Activated CD4-positive, alpha-beta T cell treated with anti-CD3 and anti-CD28 coated beads for 36 hours (primary cell): ENCODE data around the gene MECP2. TPM values are rescaled to one million over a fixed set of nuclear protein-coding genes. Genes with fewer than 3 reads are reported as not detected.
A peak's percentile ranks its signal among the peaks of the same experiment; 100 is the strongest.

Experiments
- ATAC-seq: fragments of 200-7000 bp; cut with Tn5 transposase; one replicate; pipeline ENCODE4 v1.10.0; 2021; ENCODE audit warnings: mild to moderate bottlenecking, moderate library complexity
- CTCF ChIA-PET: fragments of 350-600 bp; sonication (Branson Sonifier 250); formaldehyde crosslinking; loops from one replicate; lab custom pipeline; 2021; ENCODE audit warnings: antibody characterized with exemption; lab: Charles Lee
- POLR2A ChIA-PET: fragments of 350-600 bp; sonication (Branson Sonifier 250); formaldehyde crosslinking; loops from one replicate; lab custom pipeline; 2021; ENCODE audit warnings: antibody characterized with exemption, inconsistent platforms; lab: Charles Lee
- DNase-seq: peaks from one replicate; pipeline ENCODE4 v3.0.0-alpha.2; 2020
- H3K27ac Mint-ChIP-seq: one replicate; pipeline ENCODE4 v1.8.0; 2021; ENCODE audit warnings: mixed read lengths
- H3K27me3 Mint-ChIP-seq: one replicate; pipeline ENCODE4 v1.8.0; 2021; ENCODE audit warnings: mixed read lengths
- H3K36me3 Mint-ChIP-seq: one replicate; pipeline ENCODE4 v1.8.0; 2021; ENCODE audit warnings: low read depth, mixed read lengths
- H3K4me1 Mint-ChIP-seq: one replicate; pipeline ENCODE4 v1.8.0; 2021; ENCODE audit warnings: mixed read lengths
- H3K4me3 Mint-ChIP-seq: one replicate; pipeline ENCODE4 v1.8.0; 2021; ENCODE audit warnings: mild to moderate bottlenecking, moderate library complexity, mixed read lengths
- H3K9me3 Mint-ChIP-seq: one replicate; pipeline ENCODE4 v1.8.0; 2021; ENCODE audit warnings: low read depth, mixed read lengths
- intact Hi-C, 2 experiments: fragments of 100-400 bp; cut with DNase I in 1 of 2; cut with micrococcal nuclease in 1 of 2; formaldehyde crosslinking; loops; one replicate each; pipeline versions ENCODE4 v1.14.2 to v1.15.1; 2022 to 2024; cut with DNase I, micrococcal nuclease
- total RNA-seq, 2 experiments: library from RNA; stranded (reverse); gene quantifications; one replicate each; pipeline ENCODE4 v1.2.3, GENCODE V29; 2021

The MECP2 gene
- total RNA-seq, 2 experiments from 2014 or later = 50.7 to 60.0 TPM

DNA sequence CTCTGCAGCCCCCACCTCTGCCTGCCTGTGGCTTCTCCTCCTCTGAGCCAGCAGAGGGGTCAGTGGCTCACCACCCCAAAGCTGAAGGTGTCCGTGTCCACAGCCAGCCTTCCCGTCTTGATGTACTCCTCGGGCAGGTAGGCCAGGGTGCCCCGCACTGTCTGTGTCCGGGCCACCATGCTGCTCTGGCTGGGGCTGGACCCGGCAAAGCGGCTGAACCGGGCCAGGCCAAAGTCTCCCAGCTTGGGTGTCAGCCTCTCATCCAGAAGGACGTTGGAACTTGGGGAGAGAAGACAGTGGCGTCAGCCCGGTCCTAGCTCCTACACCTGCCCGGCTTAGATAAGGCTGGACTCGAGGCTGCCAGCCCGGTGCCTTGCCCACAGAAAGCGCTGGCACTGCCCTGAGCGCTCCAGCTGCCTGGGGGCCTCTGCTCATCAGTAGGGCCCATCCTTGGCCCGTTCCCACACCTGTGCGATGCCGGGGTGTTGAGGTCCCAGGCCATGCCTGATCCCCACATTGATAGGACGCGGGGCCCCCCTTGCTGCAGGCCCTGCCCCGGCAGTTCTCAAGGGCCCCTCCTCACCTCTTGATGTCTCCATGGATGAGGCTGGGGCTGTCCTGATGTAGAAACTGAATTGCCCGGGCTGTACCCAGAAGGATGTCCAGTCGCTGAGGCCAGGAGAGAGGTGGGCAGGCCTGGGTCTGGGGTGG lies 81.0 kb downstream of the MECP2 start:
- intact Hi-C loops = loop anchor here in 1 of 2 experiments (5.0 to 10.0 kb wide), 2 partner anchors 89 to 358 kb away; partner anchors contain the start of genes ARHGAP4, EMD and FLNA
- ChIA-PET POLR2A (interaction anchor here (0.5 kb wide), 1 partner anchor 103 kb away, joined by 3 read pairs; no protein-coding TSS in a partner anchor), CTCF (no interaction called here)
- Mint-ChIP-seq H3K36me3 (peaks cover 12% of the 10 kb centered on the region), H3K9me3 (no peaks in the 10 kb centered on the region), H3K4me3 (no peak overlapping the region), H3K4me1 (peaks cover 14% of the 10 kb centered on the region), H3K27ac (no peak overlapping the region), H3K27me3 (no peaks in the 10 kb centered on the region)
- ATAC-seq (no peak), DNase-seq (no peak)

DNA sequence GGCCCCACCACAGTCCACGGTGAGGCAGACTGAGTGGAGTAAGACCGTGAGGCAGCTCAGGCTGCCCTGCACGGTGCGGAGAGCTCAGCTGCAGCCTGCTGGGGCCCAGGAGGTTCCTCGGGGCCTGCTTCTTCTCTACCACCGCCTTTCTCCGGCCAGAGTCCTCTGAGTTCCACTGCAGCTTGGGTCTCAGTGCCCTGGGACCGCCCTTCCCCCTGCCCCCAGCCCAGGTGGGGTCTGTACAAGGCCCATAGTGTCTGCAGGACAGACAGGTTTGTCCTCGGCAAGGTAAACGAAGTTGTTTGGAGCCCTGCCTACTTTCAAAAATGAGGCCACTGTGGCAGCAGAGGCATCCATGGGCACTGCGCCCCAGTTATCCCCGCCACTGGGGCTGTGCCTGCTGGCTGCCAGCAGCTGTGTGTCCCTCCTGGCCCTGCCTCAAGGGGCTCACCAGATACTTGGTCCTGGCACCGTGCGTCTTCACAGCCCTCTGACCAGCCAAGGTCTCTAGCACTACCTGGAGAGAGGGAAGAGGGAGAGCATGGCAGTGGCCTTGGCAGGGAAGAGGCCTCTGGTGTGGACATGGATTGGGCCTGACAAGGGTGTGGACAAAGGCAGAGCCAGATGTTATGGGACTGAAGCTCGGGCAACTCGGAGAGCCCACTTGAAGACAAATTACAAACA lies 81.8 kb downstream of the MECP2 start:
- Mint-ChIP-seq H3K36me3 (peaks cover 12% of the 10 kb centered on the region), H3K4me1 (peaks cover 7% of the 10 kb centered on the region), H3K27ac (peak overlapping the region; percentile 42), H3K27me3 (no peaks in the 10 kb centered on the region), H3K9me3 (no peaks in the 10 kb centered on the region), H3K4me3 (no peak overlapping the region)
- ChIA-PET POLR2A (no interaction called here), CTCF (no interaction called here)
- DNase-seq = no peak
- no peak for ATAC-seq
- intact Hi-C loops = loop anchor here in 1 of 2 experiments (5.0 to 10.0 kb wide), 2 partner anchors 88 to 359 kb away; partner anchors contain the start of genes ARHGAP4, EMD and FLNA

DNA sequence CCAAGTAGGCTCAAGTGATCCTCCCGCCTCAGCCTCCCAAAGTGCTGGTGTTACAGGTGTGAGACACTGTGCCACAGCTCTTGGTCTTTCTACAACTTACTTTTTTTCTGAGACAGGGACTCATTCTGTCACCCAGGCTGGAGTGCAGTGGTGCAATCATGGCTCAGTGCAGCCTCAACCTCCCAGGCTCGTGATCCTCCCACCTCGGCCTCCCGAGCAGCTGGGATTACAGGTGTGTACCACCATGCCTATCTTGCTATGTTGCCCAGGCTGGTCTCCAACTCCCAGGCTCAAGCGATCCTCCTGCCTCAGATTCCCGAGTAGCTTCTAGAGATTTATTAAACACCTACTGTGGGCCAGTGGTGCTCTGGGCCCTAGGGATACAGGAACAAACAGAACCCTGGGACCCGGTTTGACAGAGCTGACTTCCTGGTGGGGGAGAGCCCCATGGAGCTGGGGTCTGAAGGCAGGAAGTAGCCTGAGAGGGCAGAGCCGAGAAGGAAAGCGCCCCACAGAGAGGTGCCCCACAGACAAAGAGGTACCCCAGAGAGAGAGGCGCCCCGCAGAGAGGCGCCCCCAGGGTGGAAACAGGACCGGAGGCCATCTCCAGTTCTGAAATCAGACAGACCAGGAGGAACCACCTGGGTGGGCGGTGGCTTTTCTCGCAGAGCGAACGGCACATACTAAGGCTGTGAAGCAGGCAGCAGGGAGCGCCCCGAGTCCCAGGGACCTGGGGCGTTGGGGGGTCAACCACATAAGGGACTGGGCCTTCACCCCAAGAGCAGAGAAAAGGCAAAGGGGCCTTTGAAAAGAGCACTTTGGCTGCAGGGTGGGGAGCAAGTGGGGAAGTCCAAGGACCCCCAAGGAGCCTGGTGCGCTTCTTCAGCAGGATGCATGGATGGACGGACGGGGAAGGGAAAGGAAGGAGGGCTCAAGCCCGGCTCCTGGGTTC lies 82.8 kb downstream of the MECP2 start:
- H3K4me3 Mint-ChIP-seq = no peak overlapping the region

DNA sequence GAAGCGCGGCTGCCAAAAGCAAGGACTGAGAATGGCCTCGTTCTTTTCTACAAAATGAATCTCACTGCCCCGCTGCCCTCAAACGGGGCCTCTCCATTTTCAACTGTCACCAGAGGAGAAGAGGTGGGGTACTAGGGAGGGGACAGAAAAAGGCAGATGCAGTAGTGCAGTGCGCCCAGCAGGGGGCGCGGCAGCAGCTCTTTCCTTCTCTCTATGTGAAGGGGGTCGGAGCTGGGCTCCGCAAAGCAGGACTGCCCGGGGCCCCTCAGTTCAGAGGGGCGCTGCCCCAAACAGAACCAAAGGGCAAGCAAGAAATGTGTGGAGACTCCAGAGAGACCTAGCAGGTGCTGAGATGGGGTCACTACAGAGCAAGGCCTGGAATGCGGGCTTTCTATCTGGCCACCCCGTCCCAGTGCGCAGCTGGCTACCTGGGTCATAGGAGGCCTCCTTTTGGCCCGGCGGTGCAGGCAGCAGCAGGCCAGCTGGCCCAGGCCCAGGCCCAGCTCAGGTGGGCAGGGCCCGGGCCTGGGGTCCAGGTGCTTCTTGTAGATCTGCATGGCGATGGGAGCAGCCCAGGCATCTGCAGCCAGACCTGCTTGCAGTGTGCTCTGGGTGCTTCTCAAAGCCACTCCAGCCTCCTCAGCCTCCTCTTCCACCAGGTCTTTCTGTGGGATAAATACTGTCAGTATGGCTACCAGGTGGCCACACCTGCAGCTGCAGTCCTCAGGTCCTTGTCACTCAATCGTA lies 83.7 kb downstream of the MECP2 start:
- Mint-ChIP-seq H3K4me1 (peaks cover 7% of the 10 kb centered on the region), H3K27ac (peak overlapping the region; percentile 13), H3K36me3 (peaks cover 13% of the 10 kb centered on the region), H3K27me3 (no peaks in the 10 kb centered on the region), H3K9me3 (no peaks in the 10 kb centered on the region), H3K4me3 (no peak overlapping the region)
- ChIA-PET CTCF (interaction anchor here (0.7 to 2.2 kb wide), 13 partner anchors 9 to 123 kb away, joined by 3 to 10 read pairs (median 4); no protein-coding TSS in a partner anchor), POLR2A (interaction anchor here (0.9 to 1.0 kb wide), 3 partner anchors 12 to 47 kb away, joined by 3 to 6 read pairs (median 4); no protein-coding TSS in a partner anchor)
- DNase-seq = peak; percentile 67
- intact Hi-C loops = loop anchor here (1.0 to 10.0 kb wide), 2 partner anchors 38 to 361 kb away; partner anchors contain the start of genes EMD (in 1 of the 2) and FLNA (in 1 of the 2)
- ATAC-seq = peak; percentile 85

More for the DNA sequence above, 82.8 kb downstream of the MECP2 start:
- intact Hi-C loops = loop anchor here in 1 of 2 experiments (5.0 to 10.0 kb wide), 2 partner anchors 87 to 360 kb away; partner anchors contain the start of genes ARHGAP4, EMD and FLNA
- Mint-ChIP-seq H3K27ac (no peak overlapping the region), H3K9me3 (no peaks in the 10 kb centered on the region), H3K27me3 (no peaks in the 10 kb centered on the region), H3K36me3 (peaks cover 15% of the 10 kb centered on the region), H3K4me1 (peaks cover 7% of the 10 kb centered on the region)
- ChIA-PET CTCF (interaction anchor here (0.7 to 1.6 kb wide), 4 partner anchors 10 to 53 kb away, joined by 4 to 9 read pairs (median 5); no protein-coding TSS in a partner anchor), POLR2A (interaction anchor here (0.9 kb wide), 2 partner anchors 13 to 26 kb away, joined by 3 to 6 read pairs; no protein-coding TSS in a partner anchor)
- DNase-seq (no peak), ATAC-seq (no peak)

DNA sequence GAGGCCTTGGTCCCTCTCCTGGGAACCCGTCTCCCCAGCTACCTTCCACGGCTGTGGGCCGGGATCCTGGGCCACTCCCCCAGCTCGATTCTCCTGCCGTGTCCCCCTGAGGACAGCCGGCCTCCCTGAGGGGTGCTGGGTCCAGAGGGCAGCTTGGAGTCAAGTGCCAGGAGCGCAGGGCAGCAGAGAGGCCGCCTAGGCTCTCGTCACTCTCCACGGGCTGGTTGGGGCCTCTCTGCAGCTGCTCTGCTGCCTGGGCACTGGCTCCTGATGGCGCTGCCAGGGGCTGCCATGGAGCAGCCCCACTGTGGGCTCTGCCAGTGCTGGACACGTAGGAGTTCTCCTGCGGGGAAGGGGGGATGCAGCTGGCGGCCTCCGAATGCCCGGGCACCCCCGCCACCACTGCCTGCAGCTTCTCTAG lies 84.5 kb downstream of the MECP2 start:
- Mint-ChIP-seq H3K9me3 (no peaks in the 10 kb centered on the region), H3K4me3 (no peak overlapping the region), H3K27me3 (no peaks in the 10 kb centered on the region), H3K27ac (no peak overlapping the region), H3K36me3 (peaks cover 15% of the 10 kb centered on the region), H3K4me1 (peaks cover 7% of the 10 kb centered on the region)
- ChIA-PET CTCF (interaction anchor here (1.0 to 2.2 kb wide), 10 partner anchors 10 to 124 kb away, joined by 3 to 10 read pairs (median 4); no protein-coding TSS in a partner anchor), POLR2A (interaction anchor here (1.0 kb wide), 1 partner anchor 46 kb away, joined by 4 read pairs; no protein-coding TSS in a partner anchor)
- DNase-seq (no peak), ATAC-seq (no peak)
- intact Hi-C loops = loop anchor here (1.0 to 10.0 kb wide), 2 partner anchors 38 to 362 kb away; partner anchors contain the start of genes EMD (in 1 of the 2) and FLNA (in 1 of the 2)

DNA sequence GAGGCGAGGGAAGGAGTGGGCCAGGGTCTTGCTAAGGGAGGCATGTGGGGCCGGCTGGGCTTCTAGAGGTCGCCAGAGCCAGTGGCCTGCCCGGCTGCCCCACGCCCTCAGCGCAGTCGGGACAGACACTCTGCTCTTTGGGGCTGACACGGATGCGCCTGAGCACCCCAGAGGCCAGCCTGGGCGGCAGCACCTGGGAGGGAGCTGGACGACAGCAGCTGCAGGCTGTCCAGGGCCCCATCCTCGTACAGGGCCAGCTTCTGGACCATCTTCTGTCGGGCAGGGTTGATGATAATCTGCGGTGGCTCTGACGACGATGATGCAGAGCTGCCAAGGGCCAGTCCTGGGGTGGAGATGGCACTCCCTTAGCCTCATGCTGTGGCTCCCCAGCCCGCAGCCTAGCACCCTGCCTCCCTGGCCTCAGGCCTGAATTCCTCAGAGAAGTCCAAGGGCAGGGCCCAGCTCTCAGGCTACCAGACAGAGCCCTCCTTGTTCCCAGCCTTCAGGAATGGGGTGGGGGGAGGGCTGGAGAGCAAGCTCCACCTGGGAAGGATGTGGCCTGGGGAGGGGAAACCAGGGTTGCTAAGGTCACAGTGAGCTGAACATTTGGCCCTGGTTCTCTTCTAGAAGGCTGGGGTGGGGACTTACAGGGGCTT lies 85.1 kb downstream of the MECP2 start:
- Mint-ChIP-seq H3K36me3 (peaks cover 18% of the 10 kb centered on the region), H3K9me3 (no peaks in the 10 kb centered on the region), H3K4me3 (no peak overlapping the region), H3K27me3 (no peaks in the 10 kb centered on the region), H3K4me1 (peaks cover 9% of the 10 kb centered on the region), H3K27ac (no peak overlapping the region)
- no peak for ATAC-seq
- ChIA-PET CTCF (interaction anchor here (1.0 to 2.2 kb wide), 3 partner anchors 10 to 37 kb away, joined by 3 to 10 read pairs (median 5); no protein-coding TSS in a partner anchor), POLR2A (no interaction called here)
- no peak for DNase-seq
- intact Hi-C loops = loop anchor here in 1 of 2 experiments (10.0 kb wide), 1 partner anchor 362 kb away; the partner anchor contains the start of genes EMD and FLNA

DNA sequence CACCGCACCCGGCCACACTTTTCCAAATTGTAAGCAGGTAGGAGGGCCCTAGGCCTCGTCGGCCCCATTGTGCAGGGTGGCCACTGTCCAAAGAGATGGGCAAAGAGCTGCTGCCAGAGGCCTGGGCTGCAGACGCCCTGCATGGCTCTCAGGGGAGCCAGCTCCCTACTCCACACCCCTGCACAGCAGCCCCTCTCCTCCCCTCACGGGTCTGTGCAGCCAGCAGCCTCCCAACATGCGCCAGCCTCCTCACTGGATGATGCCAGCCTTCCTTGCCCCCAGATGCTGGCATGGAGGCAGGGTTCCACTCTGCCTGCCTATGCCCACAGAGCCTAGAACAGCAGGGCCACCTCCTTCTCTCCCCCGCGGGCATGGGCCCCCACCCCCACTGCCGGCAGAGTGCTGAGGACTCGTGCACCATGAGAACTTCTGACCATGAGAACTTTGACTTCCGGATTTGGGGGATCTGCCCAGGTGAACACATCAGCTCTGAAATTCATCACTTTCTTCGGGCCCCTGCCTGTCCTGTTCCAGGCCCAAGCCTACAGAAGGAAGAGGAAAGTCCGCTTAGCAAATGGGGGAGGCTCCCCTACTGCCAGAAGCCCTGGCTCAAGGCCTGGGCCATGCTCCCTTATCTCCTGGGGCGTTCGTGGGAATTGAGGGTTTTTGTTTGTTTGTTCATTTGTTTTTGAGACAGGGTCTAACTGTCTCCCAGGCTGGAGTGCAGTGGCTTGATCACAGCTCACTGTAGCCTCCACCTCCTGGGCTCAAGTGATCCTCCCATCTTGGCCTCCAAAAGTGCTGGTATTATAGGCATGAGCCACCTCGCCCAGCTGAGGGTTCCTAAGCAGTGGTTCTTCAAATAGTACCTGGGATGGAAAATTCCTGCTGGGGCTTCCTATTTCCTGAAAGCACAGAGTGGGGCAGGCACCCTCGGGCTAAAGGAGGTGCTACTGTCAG lies 85.9 kb downstream of the MECP2 start:
- H3K36me3 Mint-ChIP-seq = peaks cover 19% of the 10 kb centered on the region
- H3K4me3 Mint-ChIP-seq = no peak overlapping the region
- no peak for DNase-seq
- H3K27ac Mint-ChIP-seq = no peak overlapping the region
- ChIA-PET POLR2A (no interaction called here), CTCF (interaction anchor here (2.2 kb wide), 1 partner anchor 15 kb away, joined by 10 read pairs; no protein-coding TSS in a partner anchor)
- H3K9me3 Mint-ChIP-seq = no peaks in the 10 kb centered on the region
- peaks cover 8% of the 10 kb centered on the region for H3K4me1 Mint-ChIP-seq
- intact Hi-C loops = loop anchor here in 1 of 2 experiments (10.0 kb wide), 1 partner anchor 363 kb away; the partner anchor contains the start of genes EMD and FLNA
- H3K27me3 Mint-ChIP-seq = no peaks in the 10 kb centered on the region
- ATAC-seq = no peak

DNA sequence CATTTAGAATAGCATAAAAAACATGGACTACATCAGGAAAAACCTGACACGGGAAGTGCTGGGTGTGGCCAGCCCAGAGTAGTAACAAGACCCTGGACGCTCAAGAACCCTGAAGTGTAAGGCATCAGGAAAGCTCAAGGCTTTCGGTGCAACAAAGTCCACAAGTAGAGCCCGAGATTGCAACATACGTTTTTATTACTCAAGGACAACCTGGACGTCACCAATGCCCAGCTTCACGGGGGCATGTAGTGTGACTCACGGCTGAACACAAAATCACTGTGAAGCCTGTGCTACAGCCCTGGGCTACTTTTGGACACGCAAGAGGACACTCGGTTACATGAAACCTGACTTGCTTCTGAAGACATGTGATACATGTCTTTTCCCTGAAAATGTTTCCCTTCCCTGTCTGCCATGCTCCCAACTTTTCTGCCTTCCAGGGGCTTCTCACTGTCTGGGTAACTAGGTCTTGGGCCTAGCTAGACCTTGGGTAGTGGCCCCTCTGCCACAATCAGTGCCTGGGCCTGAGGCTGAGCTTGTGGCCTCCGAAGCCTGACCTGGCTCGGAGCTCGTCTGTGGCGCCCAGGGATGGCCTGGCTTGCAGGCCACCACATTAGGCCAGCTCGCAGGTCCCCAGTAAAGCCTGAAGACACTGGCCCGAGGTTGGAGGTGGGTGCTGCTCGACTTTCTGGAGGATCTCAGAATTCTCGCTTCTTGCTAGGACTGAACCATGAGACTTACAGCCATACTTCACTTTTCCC lies 87.0 kb downstream of the MECP2 start:
- intact Hi-C loops = loop anchor here in 1 of 2 experiments (10.0 kb wide), 1 partner anchor 364 kb away; the partner anchor contains the start of genes EMD and FLNA
- CTCF ChIA-PET = no interaction called here
- Mint-ChIP-seq H3K4me3 (no peak overlapping the region), H3K36me3 (peaks cover 22% of the 10 kb centered on the region), H3K27me3 (no peaks in the 10 kb centered on the region), H3K4me1 (peaks cover 2% of the 10 kb centered on the region), H3K9me3 (no peaks in the 10 kb centered on the region), H3K27ac (no peak overlapping the region)
- DNase-seq = no peak
- ATAC-seq = no peak
- POLR2A ChIA-PET = no interaction called here
